Dermis microvascular lymphatic vessel endothelial cell (primary cell): ENCODE measurements around the gene IKZF4. TPM values are rescaled to one million over a fixed set of nuclear protein-coding genes. Genes with fewer than 3 reads are reported as not detected.
"Not testable (repeated sequence)": the region's sequence is repeated elsewhere in the genome, so short reads cannot be mapped to it uniquely, and the experiment has no call there.

Source experiments
- DNase-seq, 2 donors: peaks; one replicate each; pipeline versions ENCODE4 v3.0.0 to v3.0.0-alpha.2; 2010; ENCODE audit warnings: low read depth in 2 of 2
- total RNA-seq: library from RNA; depleted of rRNA; stranded (reverse); fragments of >200 nt; gene quantifications from 2 replicates; pipeline ENCODE4 v1.2.1, GENCODE V29; 2014

The IKZF4 gene
- total RNA-seq, 1 donor from 2014 or later: 0.13 TPM

DNA sequence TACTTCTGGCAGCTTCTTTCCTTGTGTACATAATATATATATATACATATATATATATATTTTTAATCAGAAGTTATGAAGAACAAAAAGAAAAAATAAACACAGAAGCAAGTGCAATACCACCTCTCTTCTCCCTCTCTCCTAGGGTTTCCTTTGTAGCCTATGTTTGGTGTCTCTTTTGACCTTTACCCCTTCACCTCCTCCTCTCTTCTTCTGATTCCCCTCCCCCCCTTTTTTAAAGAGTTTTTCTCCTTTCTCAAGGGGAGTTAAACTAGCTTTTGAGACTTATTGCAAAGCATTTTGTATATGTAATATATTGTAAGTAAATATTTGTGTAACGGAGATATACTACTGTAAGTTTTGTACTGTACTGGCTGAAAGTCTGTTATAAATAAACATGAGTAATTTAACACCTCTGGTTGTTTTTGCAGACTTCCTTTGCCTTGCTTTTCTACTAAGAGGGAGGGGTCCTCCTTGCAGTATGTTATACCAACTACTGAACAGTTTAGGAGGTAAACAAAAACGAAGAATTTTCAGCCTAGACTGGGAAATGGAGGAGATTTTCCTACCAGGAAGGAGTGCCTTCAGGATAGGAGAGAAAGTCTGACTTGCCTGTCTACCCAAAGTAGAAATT is 17.3 kb downstream of the IKZF4 start:
- no peak for DNase-seq

DNA sequence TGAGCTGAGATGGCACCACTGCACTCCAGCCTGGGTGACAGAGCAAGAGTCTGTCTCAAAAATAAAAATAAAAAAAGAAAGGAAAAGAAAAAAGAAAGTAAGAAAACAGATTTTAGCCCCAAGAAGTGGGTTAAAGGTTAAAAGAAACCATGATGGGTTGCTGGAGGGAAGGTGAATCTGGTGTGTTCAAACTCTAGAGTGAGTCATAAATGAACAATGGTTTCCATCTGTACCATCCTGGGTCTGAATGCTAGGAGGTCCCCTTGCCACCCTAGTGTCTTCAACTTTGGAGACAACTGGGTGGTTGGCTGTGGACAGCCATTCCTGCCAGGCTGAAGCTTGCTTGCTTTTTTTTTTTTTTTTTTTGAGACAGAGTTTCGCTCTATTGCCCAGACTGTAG is 19.3 kb downstream of the IKZF4 start:
- no peak for DNase-seq

DNA sequence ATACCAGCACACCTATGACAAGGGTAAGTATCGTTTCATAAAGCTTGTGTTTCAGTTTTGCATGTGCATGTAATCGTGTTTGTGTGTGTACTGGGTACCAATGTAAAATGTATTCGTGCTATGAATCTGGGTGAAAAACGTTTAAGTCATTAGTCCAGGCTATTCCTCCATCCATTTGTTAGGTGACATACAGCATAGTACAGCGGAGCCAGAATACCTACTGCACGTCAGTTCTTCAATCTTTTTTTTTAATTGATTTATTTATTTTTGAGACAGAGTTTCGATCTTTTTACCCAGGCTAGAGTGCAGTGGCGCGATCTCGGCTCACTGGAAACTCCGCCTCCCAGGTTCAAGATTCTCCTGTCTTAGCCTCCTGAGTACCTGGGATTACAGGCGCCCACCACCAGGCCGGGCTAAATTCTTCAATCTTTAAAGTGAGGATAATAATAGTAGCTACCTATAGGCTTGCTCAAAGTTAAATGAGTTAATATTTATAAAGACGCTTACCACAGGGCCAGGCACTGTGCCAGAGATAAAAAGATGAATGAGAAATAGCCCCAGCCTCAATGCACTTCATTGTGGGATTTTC is 20.2 kb downstream of the IKZF4 start:
- DNase-seq: no peak

DNA sequence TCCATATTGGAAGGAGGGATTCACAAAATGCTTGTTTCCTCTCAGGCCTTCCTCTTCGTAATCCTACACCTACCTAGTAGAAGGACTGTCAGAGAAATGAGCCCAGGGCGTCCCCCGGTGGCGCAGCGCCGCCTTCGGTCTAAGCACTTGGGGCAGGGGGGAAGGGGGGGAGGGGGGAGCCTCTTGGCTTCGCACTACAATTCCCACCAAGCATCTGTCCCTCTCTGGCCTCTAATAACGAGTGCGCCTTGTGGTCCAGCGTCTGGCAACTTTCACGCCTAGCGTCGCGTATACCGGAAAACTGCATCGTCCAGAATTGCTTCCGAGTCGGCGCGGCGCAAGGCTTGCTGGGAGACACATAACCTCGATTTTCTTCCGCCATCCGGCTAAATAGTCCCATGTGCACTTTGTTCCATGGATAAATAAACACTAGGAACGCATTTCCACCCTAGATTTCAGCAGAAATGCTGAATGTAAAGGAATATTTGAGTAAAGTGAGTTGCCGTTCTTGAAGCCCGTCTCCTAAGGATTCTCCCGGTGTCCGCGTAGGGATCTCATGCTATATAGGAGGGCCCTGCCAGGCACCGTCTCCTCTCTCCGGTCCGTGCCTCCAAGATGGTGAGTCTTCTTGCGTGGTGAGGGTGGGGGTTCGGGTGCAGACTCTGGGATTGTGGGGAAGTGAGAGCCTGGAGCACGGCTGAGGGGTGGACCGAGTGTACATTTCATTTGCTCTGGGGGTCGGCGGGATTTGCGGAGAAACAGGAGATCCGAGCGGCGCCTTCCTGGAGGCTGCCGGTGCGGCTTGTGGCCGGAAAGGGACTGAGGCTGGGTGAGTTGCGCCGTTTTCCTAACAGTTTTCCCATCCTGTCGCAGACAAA is 20.9 kb downstream of the IKZF4 start, which contains the start of gene RPS26:
RPS26 (plus strand) TSS at position 367 of the 878 bp plus-strand sequence; CDS start at position 616, 249 bp downstream.
- DNase-seq: peak; percentile 99

DNA sequence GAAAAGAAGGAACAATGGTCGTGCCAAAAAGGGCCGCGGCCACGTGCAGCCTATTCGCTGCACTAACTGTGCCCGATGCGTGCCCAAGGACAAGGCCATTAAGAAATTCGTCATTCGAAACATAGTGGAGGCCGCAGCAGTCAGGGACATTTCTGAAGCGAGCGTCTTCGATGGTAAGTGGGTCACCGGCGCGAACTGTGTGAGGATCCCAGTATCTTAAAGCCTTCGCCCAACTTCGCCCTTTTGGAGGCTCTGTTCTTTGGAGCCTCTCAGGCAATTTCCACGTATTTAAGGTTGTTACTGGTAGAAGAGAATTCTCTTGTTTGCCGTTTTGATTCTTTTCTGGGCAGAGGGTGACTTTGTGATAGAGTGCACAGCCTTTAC is 21.6 kb downstream of the IKZF4 start:
- peak in 1 of 2 donors; percentile 8 for DNase-seq

DNA sequence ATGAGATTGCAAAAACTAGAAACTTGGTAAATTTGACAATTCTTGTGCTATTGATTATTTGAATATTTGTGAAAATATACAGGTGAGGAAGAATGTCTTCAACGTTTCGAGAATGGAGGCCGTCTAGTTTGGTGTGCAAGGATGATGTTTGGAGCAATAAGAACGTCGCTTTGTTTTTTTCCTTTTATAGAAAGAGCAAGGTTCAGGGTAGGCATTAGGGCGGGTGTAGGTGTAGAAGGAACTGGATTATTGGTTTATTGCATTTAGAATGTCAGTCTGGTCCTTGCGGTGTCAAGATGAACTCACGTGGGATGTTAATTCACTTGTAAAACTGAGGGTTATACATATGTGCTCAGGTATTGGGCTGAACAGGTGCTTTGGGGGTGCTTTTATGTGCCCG is 22.0 kb downstream of the IKZF4 start:
- no peak for DNase-seq

DNA sequence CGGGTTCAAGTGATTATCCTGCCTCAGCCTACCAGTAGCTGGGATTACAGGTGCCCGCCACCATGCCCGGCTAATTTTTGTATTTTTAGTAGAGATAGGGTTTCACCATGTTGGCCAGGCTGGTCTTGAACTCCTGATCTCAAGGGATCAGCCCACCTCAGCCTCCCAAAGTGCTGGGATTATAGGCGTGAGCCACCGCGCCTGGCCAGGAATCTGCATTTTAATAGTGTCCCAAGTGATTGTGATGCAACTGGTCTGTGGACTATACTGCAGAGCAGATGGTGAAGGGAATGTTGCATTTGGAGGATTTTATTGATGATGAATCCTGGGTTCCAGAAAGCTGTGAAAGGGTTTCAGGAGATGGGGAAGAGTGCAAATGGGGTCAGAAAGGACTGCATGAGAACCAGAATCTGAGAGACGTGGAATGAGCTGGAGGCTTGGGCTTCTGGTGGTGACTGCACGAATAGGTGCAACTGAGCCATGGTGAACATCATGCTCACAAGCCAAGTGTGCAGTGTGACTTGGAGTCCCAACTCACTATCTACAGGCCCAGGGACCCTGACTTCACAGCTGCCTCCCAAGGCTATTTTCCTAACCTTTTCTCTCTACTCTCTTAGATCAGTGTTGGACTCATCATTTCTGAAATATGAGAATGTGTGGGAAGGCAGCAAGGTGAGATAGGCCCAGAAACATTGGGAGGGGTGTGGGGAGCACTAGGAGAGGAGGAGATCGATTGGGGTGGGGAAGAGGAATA is 25.4 kb downstream of the IKZF4 start:
- no peak for DNase-seq

DNA sequence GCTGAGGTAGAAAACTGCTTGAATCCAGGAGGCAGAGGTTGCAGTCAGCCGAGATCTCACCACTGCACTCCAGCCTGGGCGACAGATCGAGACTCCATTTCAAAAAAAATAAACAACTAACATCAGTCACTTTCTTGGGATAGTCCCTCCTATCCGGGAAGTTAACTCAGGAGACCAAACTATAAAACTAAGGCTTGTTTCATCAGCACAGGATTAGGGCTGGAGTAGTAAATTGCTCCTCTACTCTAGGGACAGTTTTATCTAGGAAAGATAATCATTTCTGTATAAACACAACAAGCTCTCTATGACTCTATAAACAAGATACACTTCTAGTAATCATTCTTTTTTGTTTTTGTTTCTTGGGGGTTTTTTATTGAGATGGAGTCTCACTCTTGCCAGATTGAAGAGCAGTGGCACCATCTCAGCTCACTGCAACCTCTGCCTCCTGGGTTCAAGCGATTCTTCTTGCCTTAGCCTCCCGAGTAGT is 32.6 kb downstream of the IKZF4 start:
- no peak for DNase-seq

DNA sequence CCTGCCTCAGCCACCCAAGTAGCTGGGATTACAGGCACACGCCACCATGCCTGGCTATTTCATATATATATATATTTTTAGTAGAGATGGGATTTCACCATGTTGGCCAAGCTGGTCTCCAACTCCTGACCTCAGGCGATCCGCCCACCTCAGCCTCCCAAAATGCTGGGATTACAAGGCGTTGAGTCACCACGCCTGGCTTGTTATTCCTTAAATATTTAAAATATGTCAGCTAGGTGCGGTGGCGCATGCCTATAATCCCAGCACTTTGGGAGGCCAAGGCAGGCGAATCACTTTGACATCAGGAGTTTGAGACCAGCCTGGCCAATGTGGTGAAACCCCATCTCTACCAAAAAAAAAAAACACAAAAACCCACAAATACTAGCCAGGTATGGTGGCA is 39.1 kb downstream of the IKZF4 start:
- DNase-seq: not testable (repeated sequence)

DNA sequence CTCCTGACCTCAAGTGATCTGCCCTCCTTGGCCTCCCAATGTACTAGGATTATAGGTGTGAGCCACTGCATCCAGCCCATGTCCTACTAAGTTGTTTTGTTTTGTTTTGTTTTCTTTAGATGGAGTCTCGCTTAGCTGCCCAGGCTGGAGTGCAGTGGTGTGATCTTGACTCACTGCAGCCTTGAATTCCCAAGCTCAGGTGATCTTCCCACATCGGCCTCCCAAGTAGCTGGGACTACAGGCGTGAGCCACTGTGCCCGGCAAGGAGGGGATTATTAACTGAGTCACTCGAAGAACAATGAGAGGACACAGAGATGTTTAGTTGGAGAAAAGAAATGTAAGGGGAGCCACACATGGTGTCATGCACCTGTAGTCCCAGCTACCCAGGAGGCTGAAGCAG is 41.1 kb downstream of the IKZF4 start:
- no peak for DNase-seq

DNA sequence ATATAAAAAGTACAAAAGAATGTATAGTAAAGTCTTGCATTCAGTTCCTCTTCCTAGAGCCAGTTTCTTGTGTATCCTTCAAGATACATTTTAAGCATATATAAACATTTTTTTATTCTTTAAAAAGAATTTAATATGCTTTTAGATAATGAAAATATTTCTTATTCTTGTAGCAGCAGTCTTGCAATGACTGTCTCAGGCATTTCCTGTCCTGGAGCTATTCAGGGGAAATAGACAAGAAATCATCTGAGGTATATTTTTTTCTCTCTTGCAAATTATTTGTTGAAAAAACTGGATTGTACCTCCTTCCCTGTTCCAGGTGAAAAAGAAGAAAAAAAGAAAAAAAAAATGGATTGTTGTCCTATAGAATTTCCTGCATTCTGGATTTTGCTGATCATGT is 42.2 kb downstream of the IKZF4 start:
- DNase-seq: no peak

DNA sequence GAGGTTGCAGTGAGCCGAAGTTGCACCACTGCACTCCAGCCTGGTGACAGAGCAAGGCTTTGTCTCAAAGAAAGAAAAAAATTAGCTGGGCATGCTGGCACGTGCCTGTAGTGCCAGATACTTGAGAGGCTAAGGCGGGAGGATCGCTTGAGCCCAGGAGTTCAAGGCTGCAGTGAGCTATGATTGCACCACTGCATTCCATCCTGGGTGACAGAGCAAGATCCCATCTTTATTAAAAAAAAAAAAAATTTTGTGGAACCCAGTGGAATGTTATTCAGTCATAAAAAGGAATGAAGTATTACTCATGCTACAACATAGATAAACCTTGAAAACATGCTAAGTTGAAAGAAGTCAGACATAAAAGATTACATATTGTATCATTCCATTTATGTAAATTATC is 50.8 kb downstream of the IKZF4 start:
- no peak for DNase-seq

DNA sequence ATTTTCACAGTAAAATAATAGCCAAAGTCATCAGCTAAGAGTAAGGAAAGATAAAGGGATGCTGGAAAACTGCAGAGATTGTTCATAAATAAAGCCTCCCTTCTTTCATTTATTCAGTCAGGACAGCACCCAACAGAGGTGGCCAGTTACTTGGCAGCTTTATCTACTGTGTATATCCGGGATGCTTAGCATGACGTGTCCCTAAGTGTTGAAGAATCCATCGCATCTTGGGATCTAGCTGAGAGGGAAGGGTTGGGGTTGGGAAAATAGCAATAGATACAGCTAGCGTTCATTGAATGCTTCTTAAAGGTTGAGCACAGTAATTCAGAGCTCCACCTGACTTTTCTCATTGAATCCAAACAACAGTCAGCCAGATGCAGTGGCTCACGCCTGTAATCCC is 53.6 kb downstream of the IKZF4 start:
- DNase-seq: no peak

DNA sequence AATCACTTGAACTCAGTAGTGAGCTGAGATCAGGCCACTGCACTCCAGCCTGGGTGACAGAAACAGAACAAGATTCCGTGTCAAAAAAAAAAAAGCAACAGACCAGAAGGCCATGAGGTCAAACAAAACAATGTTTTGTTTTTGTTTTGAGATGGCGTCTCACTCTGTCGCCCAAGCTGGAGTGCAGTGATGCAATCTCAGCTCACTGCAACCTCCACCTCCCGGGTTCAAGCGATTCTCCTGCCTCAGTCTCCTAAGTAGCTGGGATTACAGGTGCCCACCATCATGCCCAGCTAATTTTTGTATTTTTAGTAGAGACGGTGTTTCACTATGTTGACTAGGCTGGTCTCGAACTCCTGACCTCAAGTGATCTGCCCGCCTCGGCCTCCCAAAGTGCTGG is 57.1 kb downstream of the IKZF4 start:
- not testable (repeated sequence) for DNase-seq

DNA sequence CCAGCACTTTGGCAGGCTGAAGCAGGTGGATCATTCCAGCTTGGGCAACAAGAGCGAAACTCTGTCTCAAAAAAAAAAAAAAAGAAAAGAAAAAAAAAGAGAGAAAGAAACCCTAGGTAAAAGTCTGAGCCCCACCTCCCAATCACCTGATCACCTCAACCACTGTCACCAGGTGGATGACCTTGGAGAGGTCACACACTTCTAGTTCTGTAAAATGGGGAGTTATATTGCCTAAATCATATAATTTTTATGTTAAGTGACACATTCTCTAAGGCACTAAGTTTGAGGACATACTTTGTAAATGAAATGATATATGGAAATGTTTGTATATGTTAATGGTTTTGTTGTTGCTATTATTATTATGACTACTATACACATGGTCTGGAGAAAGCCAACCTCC is 57.6 kb downstream of the IKZF4 start:
- no peak for DNase-seq

DNA sequence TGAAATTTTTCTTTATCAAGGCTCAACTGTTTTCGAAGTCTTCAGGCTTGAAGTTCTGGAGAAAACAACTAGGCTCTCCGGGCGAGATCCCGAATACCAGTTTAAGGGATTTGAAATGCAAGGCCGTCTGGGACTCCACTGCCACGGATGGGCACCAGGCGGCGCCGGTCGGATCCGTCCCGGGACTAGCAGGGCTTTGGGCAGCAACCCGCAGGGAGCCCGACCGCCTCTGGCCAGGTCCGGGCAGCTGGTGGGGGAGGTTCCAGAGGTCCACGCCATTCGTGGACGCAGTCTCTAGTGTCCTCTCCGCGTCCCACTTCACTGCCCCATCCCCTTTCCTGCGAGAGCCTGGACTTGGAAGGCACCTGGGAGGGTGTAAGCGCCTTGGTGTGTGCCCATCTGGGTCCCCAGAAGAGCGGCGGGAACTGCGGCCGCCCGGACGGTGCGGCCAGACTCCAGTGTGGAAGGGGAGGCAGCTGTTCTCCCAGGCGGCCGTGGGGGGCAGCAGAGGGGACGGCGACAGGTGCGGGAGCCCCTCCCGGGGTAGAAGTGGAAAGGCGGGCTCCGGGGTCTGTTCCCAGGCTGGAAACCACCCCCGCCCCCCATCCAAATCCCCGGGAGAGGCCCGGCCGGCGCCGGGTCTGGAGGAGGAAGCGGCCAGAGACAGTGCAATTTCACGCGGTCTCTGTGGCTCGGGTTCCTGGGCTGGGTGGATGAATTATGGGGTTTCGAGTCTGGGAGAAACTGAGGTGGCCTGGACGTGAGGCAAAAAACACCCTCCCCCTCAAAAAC is 58.3 kb downstream of the IKZF4 start:
- peak; percentile 71 to 87 for DNase-seq

DNA sequence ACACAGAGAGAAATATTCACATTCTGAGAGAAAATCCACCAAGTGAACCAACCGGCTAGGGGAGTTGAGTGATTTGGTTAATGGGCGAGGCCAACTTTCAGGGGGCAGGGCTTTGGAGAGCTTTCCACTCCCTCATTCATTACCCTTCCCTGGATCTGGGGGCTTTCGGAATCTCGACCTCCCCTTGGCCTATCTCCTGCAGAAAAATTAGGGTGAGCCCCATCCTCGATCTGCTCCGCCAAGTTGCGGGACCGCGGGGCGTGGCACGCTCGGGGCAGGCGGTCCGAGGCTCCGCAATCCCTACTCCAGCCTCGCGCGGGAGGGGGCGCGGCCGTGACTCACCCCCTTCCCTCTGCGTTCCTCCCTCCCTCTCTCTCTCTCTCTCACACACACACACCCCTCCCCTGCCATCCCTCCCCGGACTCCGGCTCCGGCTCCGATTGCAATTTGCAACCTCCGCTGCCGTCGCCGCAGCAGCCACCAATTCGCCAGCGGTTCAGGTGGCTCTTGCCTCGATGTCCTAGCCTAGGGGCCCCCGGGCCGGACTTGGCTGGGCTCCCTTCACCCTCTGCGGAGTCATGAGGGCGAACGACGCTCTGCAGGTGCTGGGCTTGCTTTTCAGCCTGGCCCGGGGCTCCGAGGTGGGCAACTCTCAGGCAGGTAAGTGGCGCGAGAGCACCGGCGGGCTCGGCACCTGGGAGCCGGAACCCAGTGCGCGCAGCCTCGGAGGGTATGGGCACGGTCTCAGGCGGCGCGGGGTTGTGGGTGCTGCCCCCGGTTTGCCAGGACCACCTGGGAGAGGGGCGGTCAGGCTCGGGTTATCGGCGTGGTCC is 59.1 kb downstream of the IKZF4 start, which contains the start of gene ERBB3:
ERBB3 (plus strand) TSS at position 443 of the 833 bp plus-strand sequence; CDS start at position 579, 136 bp downstream.
- DNase-seq: peak; percentile 16 to 78

DNA sequence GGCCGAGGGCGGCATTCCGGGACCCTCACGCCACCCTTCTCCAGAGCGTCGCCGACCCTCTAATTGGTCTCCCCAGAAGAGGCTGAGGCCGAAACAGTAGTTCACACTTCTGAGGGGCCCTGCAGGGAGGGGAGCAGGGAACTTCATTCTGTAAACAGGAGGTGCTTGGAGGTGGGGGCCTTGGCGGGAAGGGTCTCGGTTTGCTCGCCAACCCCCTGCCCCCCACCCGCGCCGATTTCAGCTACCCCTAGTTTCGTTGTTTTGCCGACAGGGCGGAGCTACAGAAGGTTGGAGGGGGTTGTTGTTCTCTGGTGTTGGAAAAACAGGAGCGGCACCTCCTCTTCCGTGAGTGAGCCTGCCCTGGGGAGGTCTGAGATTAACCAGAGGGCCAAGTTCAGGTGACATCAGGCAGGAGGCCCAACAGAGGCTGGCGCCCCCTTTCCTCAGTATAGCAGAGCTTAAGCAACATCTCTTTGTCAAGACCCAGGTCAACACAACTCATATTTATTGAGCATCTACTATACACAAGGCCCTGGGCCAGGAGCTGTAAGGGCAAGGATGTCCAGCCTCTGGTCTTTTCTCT is 59.8 kb downstream of the IKZF4 start:
- no peak for DNase-seq
